Suprapubic skin (tissue), 4 donors: ENCODE data around the gene PARP15.

Source experiments
- CTCF ChIP-seq, 2 donors: fragments of 200-600 bp in 1 of 2; fragments of 450-650 bp in 1 of 2; sonication (generic) in 1 of 2; IDR thresholded peaks; one replicate each; pipeline ENCODE4 v1.5.1; 2016 to 2019; ENCODE audit warnings: antibody characterized with exemption in 2 of 2, mild to moderate bottlenecking in 1 of 2, moderate library complexity in 1 of 2
- EP300 ChIP-seq: sonication (generic); formaldehyde crosslinking; IDR thresholded peaks from one replicate; pipeline ENCODE4 v1.6.1; 2017; ENCODE audit warnings: antibody characterized with exemption
- POLR2A ChIP-seq, 2 donors: fragments of 450-650 bp; IDR thresholded peaks; one replicate each; pipeline ENCODE4 v1.6.1; 2017; ENCODE audit warnings: antibody characterized with exemption in 2 of 2, mild to moderate bottlenecking in 2 of 2, moderate library complexity in 2 of 2
- POLR2AphosphoS5 ChIP-seq, 3 donors: sonication (generic); formaldehyde crosslinking; IDR thresholded peaks; one replicate each; pipeline ENCODE4 v1.6.1; 2017; ENCODE audit warnings: antibody characterized with exemption in 3 of 3

GRCh38 chr3:122619040-122619439 lies 41.6 kb downstream of the PARP15 start:
- TF ChIP-seq CTCF (IDR thresholded peaks at IDR 0.05) = no peak
- no peak for TF ChIP-seq EP300
- TF ChIP-seq POLR2A (IDR thresholded peaks at IDR 0.05) = no peak
- TF ChIP-seq POLR2AphosphoS5 (IDR thresholded peaks at IDR 0.05) = no peak
